Skeletal muscle satellite cell (primary cell): ENCODE results near the gene KCNIP1.

Source experiments
- H3K27me3 ChIP-seq: 2 replicates; pipeline ENCODE4 v1.7.0; 2013; ENCODE audit warnings: low read length; ENCODE audit not compliant: control insufficient read depth, insufficient read depth
- H3K36me3 ChIP-seq: 2 replicates; pipeline ENCODE4 v1.7.0; 2013; ENCODE audit warnings: mild to moderate bottlenecking, control low read depth, low read length; ENCODE audit not compliant: insufficient read depth
- H3K4me1 ChIP-seq: 2 replicates; pipeline ENCODE4 v1.7.0; 2013; ENCODE audit warnings: low read length; ENCODE audit not compliant: control insufficient read depth, insufficient read depth
- H3K4me2 ChIP-seq: 2 replicates; pipeline ENCODE4 v1.7.0; 2013; ENCODE audit warnings: mild to moderate bottlenecking, low read length
- H3K4me3 ChIP-seq: 2 replicates; pipeline ENCODE4 v1.7.0; 2013; ENCODE audit warnings: low read length
- H3K9ac ChIP-seq: 2 replicates; pipeline ENCODE4 v1.7.0; 2013; ENCODE audit warnings: mild to moderate bottlenecking, low read depth, low read length, moderate library complexity
- H3K9me3 ChIP-seq: replicated peaks from 2 replicates; pipeline ENCODE4 v1.7.0; 2013; ENCODE audit warnings: mild to moderate bottlenecking, control low read depth, low read length

The KCNIP1 gene

DNA sequence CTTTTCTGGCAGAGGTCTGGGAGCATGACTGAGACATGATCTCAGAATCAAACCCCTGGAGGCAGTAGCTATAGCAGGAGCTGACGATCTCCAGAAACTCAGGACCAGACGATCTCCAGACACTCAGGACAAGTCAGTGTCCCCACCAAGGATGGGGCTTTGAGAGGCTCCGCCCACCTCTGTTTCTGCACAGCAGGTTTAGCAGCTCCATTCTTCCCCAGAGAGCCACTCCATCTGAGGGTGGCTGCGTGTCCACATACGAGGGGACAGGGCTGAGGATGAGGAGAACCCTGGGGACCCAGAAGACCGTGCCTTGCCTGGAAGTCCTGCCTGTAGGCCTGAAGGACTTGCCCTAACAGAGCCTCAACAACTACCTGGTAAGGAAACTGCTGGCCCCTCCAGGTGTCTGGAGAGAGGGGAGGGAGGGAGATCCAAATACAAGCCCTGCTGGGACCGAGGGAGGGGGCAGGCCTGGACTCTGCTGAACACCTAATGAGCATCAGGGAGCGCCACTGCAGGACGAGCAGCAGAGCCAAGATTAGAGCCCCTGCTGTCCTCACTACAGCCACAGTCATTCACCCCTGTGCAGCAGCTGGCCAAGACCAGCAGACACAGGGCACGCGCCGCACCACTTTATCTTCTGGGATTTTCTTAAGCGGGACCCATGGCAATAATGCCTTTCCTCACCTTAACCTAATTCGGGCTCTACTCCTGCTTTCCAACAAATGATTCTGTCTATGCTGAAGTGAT lies 279.9 kb downstream of the KCNIP1 start, which contains the start of gene GABRP:
Gene GABRP, plus strand, starts transcription at position 228 of the 750 bp plus-strand sequence. CDS start 4,891 bp downstream, outside the sequence.
- H3K9me3 ChIP-seq = no peaks in the 10 kb centered on the region
- no peak within 1 kb of the TSS for H3K4me2 ChIP-seq
- no peak within 1 kb of the TSS for H3K9ac ChIP-seq
- no peaks in the 10 kb centered on the region for H3K27me3 ChIP-seq
- H3K4me1 ChIP-seq = no peaks in the 10 kb centered on the region
- H3K4me3 ChIP-seq = no peak within 1 kb of the TSS
- H3K36me3 ChIP-seq = no peaks in the 10 kb centered on the region

DNA sequence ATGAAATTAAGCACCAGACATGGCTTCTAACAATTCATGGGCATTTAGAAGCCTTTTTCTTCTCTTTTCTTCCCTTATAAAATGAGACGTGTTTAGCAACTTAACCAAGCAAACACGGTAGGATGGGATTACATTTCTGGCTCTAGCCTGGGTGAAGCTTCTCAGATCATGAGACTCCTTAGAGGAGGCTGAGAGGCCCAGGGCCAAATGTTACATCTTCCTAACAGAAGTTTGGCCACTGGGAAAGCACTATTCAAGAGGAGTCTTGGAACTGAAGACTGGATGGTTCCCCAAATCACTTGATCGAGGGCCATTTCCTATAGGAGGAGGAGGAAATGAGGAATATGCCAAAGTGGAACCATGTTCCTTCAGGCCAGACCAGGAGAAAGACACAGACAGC lies 281.6 kb downstream of the KCNIP1 start:
- Histone ChIP-seq H3K36me3 (no peaks in the 10 kb centered on the region), H3K4me1 (no peaks in the 10 kb centered on the region), H3K27me3 (peaks cover 3% of the 10 kb centered on the region), H3K9me3 (no peaks in the 10 kb centered on the region), H3K4me2 (no peak overlapping the region), H3K4me3 (no peak overlapping the region), H3K9ac (no peak overlapping the region)
